HFFc6 (cell line): ENCODE measurements around the gene KRCC1. TPM values are rescaled to one million over a fixed set of nuclear protein-coding genes. Genes with fewer than 3 reads are reported as not detected.

Experiments used
- DNase-seq: peaks from one replicate; pipeline ENCODE4 v3.0.0-alpha.2; 2018
- H3K27ac Mint-ChIP-seq: 2 replicates; pipeline ENCODE4 v1.8.0; 2020; ENCODE audit warnings: mild to moderate bottlenecking, mixed read lengths
- H3K27me3 Mint-ChIP-seq: 2 replicates; pipeline ENCODE4 v1.8.0; 2021; ENCODE audit warnings: mild to moderate bottlenecking, moderate library complexity, mixed read lengths; ENCODE audit not compliant: insufficient read depth
- H3K36me3 Mint-ChIP-seq: 2 replicates; pipeline ENCODE4 v1.8.0; 2021; ENCODE audit warnings: low read depth, mixed read lengths
- H3K4me1 Mint-ChIP-seq: 2 replicates; pipeline ENCODE4 v1.8.0; 2020; ENCODE audit warnings: low read depth, mixed read lengths
- H3K4me3 Mint-ChIP-seq: 2 replicates; pipeline ENCODE4 v1.8.0; 2020; ENCODE audit warnings: mild to moderate bottlenecking, moderate library complexity, mixed read lengths
- H3K9me3 Mint-ChIP-seq: 2 replicates; pipeline ENCODE4 v1.8.0; 2020; ENCODE audit warnings: mild to moderate bottlenecking, mixed read lengths
- total RNA-seq, 6 experiments: library from RNA; stranded (reverse); fragmentation: NEBNext Ultra II Directional; extraction: Animal tissue kit (Norgen Biotek cat#: 25700); gene quantifications; 2 replicates in 1 of 6; 3 replicates in 5 of 6; pipeline ENCODE4 v1.2.3, GENCODE V29; 2021
- TF ChIP-seq, protein P1 (sequence below): fragments of 200-600 bp; sonication (generic); IDR thresholded peaks from 2 replicates; pipeline ENCODE4 v1.5.0; 2021; ENCODE audit warnings: antibody characterized with exemption, mild to moderate bottlenecking

The KRCC1 gene
- total RNA-seq, 6 experiments from 2014 or later, result 19.3 to 26.0 (median 23.8) TPM

DNA sequence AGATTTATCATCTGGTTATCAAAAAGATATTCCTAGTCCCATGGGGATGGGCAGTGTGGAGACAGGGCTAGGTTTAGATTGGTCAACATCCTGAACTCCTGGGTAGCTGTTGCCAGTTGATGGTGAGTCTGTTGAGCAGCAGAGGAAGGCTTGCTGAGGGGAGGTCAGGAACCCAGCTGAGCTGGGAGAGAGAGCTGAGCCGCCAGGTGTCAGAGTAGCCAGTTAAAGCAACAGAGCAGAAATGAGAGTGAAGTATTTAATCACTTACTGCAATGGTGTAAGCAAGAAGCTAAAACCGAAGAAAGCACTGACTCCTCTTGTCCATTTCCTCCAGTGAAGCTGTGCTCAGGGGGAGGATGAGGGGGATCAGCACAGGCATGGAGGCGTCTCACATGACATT, 41.6 kb upstream of the KRCC1 start:
- no peaks in the 10 kb centered on the region for H3K4me1 Mint-ChIP-seq
- H3K36me3 Mint-ChIP-seq, result no peaks in the 10 kb centered on the region
- H3K27ac Mint-ChIP-seq, result no peak overlapping the region
- no peak overlapping the region for H3K4me3 Mint-ChIP-seq
- H3K27me3 Mint-ChIP-seq, result peaks cover 5% of the 10 kb centered on the region
- H3K9me3 Mint-ChIP-seq, result no peaks in the 10 kb centered on the region
- DNase-seq, result no peak
- TF ChIP-seq, protein P1, sequence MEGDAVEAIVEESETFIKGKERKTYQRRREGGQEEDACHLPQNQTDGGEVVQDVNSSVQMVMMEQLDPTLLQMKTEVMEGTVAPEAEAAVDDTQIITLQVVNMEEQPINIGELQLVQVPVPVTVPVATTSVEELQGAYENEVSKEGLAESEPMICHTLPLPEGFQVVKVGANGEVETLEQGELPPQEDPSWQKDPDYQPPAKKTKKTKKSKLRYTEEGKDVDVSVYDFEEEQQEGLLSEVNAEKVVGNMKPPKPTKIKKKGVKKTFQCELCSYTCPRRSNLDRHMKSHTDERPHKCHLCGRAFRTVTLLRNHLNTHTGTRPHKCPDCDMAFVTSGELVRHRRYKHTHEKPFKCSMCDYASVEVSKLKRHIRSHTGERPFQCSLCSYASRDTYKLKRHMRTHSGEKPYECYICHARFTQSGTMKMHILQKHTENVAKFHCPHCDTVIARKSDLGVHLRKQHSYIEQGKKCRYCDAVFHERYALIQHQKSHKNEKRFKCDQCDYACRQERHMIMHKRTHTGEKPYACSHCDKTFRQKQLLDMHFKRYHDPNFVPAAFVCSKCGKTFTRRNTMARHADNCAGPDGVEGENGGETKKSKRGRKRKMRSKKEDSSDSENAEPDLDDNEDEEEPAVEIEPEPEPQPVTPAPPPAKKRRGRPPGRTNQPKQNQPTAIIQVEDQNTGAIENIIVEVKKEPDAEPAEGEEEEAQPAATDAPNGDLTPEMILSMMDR, result no peak

- Mint-ChIP-seq H3K4me1 (no peaks in the 10 kb centered on the region), H3K27ac (no peak overlapping the region), H3K27me3 (peaks cover 10% of the 10 kb centered on the region), H3K9me3 (no peaks in the 10 kb centered on the region), H3K36me3 (no peaks in the 10 kb centered on the region), H3K4me3 (no peak overlapping the region)
- DNase-seq, result no peak
- TF ChIP-seq, protein P1, result no peak
Measured at GRCh38 chr2:88096708-88097107, 41.1 kb upstream of the KRCC1 start.

DNA sequence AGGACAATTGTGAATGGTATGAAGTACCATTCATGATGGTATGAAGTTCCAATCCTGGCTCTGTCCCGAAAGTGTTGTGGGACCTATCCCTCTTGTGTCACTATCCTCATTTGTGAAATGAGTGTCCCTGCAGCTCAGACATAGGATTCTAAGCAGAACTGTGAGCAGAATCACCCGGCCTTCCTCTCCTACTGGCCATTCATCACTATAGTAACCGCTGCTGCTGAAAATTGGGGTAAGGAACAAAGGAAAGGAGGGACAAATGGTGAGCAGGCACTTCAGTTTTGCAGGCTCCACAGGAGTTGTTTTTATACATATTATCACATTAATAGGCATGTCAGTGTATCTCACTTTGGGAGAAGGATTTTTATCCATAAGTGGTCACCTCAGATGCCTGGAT, 39.4 kb upstream of the KRCC1 start:
- Mint-ChIP-seq H3K4me1 (no peaks in the 10 kb centered on the region), H3K27me3 (peaks cover 15% of the 10 kb centered on the region)
- TF ChIP-seq, protein P1, result no peak

DNA sequence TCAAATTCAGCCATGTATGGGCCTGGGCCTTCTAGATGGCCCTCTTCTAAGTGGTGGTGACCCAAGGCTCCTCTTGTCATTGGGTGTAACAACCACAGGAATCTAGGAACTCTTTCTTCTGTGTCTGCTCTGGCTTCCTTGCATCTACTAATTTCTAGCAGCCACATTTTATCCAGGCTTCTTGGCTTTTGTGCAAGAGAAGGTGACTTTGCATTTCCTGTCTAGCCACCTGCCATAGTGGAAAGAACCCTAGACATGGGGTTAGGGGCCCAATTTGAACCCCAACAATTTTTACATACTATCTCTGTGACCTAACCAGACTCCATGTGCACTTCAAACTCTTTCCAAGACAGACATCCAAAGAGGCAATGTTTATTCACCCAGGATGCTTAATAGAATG, 37.2 kb upstream of the KRCC1 start:
- Mint-ChIP-seq H3K4me3 (no peak overlapping the region), H3K4me1 (no peaks in the 10 kb centered on the region), H3K36me3 (no peaks in the 10 kb centered on the region), H3K9me3 (no peaks in the 10 kb centered on the region), H3K27me3 (peaks cover 18% of the 10 kb centered on the region), H3K27ac (no peak overlapping the region)
- DNase-seq, result no peak
- TF ChIP-seq, protein P1, result no peak

More for the DNA sequence above, 39.4 kb upstream of the KRCC1 start:
- no peak overlapping the region for H3K27ac Mint-ChIP-seq
- H3K36me3 Mint-ChIP-seq, result no peaks in the 10 kb centered on the region
- DNase-seq, result no peak
- H3K4me3 Mint-ChIP-seq, result no peak overlapping the region
- H3K9me3 Mint-ChIP-seq, result no peaks in the 10 kb centered on the region

DNA sequence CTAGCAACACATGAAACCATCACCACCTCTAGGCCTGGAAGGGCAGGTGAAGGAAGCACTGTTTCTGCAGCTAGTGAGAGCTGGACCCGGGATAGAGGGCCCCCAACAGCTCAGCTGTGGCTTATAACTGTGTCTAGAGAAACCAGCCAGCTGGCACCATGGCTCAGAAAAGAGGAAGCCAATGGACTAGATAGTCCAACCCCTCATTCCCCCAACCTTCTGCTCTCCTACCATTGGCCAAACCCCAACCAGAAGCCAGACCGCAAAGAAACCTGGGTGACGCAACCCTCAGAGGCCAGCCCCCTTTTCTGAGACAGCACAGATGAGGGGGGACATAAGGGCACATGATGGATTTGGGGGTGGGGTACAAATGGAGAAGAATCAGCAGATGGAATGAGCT, 36.4 kb upstream of the KRCC1 start:
- H3K27me3 Mint-ChIP-seq, result peaks cover 17% of the 10 kb centered on the region
- no peaks in the 10 kb centered on the region for H3K4me1 Mint-ChIP-seq
- no peak for DNase-seq
- no peak overlapping the region for H3K4me3 Mint-ChIP-seq
- TF ChIP-seq, protein P1, result no peak
- no peaks in the 10 kb centered on the region for H3K36me3 Mint-ChIP-seq
- no peak overlapping the region for H3K27ac Mint-ChIP-seq
- H3K9me3 Mint-ChIP-seq, result no peaks in the 10 kb centered on the region
